Measurements from ENCODE around the gene ZFYVE28.
"Not testable (repeated sequence)": the region's sequence is repeated elsewhere in the genome, so short reads cannot be mapped to it uniquely, and the experiment has no call there.

Gene ZFYVE28

DNA sequence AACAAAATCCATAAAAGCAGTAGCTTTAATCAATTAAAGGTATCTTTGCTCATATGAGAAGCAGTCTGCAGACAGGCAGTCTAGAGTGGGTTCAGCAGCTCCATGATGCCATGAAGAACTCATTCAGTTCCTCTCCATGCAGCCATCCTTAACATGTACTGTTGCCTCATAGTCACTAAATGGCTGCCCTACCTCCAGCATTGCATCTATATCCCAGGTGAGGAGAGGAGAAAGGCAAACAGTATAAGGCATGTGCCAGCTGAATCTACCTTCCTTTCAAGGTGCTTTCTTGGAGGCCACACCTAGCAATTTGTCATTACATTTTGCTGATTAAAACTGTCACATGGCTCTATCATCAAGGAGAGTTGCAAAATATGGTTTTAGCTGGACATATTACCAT lies 13.6 kb upstream of the ZFYVE28 start:
- DNase-seq (ENCODE audit: low read depth): no peak
- H3K4me3 ChIP-seq (ENCODE audit: low read depth, low read length): no peak overlapping the region

DNA sequence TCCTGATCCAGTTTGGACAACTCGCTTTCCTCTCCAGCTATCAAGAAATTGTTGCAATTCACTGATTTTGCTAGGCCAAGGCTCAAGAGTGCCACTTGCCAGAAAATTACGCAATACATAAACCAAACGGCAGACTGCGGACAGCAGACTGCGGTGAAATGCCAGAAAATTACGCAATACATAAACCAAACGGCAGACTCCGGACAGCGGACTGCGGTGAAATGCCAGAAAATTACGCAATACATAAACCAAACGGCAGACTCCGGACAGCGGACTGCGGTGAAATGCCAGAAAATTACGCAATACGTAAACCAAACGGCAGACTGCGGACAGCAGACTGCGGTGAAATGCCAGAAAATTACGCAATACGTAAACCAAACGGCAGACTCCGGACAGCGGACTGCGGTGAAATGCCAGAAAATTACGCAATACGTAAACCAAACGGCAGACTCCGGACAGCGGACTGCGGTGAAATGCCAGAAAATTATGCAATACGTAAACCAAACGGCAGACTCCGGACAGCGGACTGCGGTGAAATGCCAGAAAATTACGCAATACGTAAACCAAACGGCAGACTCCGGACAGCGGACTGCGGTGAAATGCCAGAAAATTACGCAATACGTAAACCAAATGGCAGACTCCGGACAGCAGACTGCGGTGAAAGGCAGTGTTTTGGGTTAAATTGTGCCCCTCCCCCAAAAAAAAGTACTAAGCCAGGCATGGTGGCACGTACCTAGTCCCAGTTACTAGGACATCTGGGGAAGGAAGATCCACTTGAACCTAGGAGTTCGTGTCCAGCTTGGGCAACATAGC lies 11.7 kb upstream of the ZFYVE28 start:
- not testable (repeated sequence) for H3K4me3 ChIP-seq (ENCODE audit: low read depth, low read length); DNase-seq (ENCODE audit: low read depth)

DNA sequence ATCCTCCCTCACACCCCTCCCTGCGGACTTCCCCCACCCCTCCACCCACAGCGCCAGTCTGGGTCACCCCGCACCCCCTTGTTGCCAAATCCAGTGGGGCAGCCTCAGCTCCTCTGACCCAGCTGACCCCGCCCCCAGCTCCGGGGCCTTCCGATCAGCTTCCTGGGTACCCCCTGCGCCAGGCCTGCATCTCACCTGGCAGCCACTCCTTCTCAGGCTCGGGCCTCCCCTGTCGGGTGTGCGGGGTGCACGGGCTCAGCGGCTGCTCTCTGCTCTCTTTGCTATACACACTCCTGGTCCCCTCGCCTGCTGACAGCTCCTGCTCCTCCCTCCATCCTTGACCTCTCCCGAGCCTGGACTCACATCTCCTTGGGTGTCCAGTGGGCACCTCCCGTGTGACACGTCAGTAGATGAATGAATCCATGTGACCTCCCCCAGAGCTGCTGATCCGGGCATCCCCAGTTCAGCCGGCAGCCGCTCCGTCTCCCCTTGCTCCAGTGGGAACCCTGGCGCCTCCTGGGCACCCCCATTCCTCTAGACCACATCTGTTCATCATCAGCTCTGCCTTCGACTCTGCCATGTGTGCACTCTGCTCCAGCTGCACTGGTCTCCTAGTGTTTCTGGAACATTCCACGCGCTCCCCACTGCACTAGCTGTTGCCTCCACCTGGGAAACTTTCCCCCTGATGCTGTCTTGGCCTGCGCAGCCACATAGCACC lies 10.2 kb upstream of the ZFYVE28 start:
- no peak overlapping the region for H3K4me3 ChIP-seq (ENCODE audit: low read depth, low read length)
- DNase-seq (ENCODE audit: low read depth): no peak

DNA sequence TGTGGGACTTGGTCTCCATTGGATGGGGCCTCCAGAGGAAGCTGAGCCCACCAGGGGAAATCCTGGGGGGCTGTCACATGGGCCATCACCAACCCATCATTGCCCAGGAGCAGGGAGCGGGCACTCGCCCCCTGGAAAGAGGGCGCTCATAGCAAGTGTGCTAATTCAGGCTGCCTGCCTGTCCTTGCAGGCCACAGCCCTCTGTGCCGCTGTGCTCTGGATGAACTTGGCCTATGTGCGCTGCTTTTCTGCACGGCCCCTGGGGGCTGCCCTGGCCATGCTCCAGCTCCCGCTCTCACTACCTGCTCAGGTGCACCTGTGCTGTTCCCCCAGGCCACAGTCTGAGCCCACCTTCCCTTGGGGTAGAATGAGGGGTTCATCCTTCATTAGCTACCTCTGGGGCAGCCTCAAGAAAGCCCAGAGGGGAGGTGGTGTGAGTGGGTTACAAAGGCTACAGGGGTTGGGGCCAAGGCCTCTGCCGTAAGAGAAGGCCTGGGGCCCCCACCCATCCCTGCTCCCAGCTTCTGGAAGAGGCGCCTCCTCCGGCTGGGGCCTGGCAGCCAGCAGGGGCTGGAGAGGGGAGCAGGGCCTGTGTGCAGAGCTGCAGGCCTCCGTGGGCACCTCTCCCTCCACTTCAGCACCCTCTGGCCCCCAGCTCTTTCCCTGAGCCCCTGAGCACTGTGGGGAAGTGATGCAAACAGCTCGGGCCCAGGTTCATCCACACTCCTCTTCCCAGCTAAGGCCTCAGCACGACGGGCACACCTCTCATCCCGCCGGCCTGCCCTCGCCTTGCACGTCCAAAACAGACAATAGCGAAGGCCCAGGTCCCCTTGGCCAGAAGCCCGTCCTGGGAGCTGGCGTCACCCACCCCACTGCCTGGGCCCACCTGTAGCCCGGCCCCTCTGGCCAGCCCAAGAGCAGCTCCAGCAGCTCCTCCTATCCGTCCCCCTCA lies 9.2 kb upstream of the ZFYVE28 start:
- no peak for DNase-seq (ENCODE audit: low read depth)
- no peak overlapping the region for H3K4me3 ChIP-seq (ENCODE audit: low read depth, low read length)

DNA sequence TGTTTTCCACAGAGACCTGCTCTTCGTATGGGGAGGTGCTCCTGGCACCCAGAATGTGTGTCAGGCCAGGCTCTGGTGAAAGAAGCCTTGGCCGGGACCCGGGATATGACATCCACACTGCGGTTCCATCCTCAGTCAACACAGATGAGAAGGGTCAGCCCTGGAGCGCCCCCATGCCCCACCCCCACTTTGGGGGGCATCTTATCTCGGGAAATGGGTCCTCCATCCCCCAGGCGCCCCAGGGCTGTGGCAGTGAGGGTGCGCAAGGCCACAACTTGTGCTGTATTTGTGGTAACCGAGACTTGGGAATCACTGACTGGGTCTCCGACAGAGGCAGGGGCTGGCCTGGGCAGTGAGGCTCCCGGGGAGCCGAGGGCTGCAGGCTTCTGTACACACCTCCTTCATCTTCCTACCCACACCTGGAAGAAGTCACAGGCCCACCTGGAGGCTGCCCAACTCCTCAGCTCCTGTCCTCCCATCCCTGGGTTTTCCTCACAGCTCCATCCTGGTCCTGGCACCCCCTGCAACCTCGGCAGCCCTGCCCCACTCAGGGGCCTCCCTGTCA lies 8.3 kb upstream of the ZFYVE28 start:
- DNase-seq (ENCODE audit: low read depth): no peak
- H3K4me3 ChIP-seq (ENCODE audit: low read depth, low read length): no peak overlapping the region

DNA sequence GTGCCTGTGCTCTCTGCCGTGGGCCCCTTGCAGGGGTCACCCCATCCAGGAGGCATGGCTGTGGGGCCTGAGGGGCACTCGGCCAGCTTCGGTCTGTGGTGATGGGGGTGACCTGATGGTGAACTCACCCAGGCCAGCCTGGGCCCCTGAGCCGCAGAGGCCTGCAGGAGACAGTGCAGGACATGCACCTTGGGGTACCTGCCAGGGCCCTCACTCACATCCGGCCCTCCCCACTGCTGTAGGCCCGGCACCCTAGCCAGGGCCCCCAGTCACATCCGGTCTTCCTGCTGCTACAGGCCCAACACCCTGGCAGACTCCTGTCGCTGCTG lies 7.6 kb upstream of the ZFYVE28 start:
- no peak for DNase-seq (ENCODE audit: low read depth)
- no peak overlapping the region for H3K4me3 ChIP-seq (ENCODE audit: low read depth, low read length)

DNA sequence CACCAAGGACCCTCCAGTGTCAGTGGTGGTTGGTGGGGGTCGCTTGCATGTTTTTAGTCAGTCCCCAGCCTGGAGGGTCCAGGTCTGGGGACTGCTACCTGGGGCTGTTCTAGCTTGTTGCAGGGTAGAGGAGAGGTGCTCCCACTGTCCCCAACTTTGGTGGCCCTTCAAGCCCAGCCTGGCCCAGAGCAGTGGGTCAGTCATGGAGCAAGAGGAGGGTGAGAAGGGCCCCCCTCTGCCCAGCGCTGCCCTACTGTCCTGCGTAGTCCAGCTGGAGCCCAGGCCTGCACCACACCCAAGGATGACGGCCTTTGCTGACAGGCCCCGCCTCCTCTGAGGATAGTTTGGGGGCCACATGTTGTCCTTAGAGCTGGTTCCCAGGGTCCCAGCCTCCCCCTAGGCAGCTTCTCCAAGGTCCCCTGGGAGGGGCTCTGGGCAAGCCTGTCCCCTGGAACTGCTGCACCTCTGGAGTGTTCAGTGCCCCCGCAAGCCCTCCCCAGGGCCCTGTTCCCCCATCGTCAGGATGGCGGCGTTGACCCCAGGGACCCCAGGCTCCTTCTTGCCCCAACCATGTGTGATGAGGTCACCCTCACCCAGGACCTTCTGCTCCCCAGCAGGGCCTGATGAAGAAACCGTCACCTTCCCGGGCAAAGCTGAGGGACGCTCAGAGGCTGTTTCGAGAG lies 7.1 kb upstream of the ZFYVE28 start:
- DNase-seq (ENCODE audit: low read depth): no peak
- H3K4me3 ChIP-seq (ENCODE audit: low read depth, low read length): no peak overlapping the region

DNA sequence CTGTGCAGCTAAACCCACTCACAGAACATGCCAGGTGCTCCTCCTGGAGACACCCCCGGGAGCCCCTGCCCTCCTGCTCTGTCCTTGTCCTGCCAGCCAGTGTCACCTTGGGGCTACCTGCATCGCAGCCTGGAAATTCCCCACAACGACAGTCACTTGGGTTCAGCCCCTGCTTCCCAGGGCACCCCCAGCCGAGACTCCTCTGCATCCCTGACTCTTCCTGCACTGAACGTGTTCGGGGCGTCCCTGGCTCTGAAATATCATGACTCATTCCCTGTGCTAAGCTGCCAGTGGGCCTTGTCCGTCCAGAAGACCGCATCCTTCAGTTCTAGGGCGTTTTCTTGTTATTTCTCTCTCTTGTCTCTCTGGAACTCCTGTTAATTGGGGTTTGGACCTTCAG lies 6.1 kb upstream of the ZFYVE28 start:
- H3K4me3 ChIP-seq (ENCODE audit: low read depth, low read length): no peak overlapping the region
- DNase-seq (ENCODE audit: low read depth): no peak

DNA sequence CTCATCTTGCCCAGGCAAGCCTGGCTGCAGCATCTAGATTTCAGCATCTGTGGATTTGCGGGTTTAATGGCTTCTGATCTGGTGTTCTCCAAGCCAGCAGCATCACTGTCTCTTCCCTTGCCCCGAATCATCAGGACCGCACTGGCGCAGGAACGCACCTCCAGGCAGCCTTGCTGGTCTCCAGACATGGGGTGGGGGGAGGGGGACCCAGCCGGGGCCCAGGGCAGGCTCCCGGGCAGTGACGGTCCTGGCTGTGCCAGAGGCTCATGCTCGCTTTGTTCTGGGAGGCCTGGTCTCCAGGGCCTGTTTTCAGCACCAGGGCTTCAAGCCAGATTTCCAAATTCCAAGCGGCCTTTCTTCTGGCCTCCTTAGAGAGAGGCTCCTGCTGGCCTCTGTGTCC lies 5.2 kb upstream of the ZFYVE28 start:
- DNase-seq (ENCODE audit: low read depth): no peak
- H3K4me3 ChIP-seq (ENCODE audit: low read depth, low read length): no peak overlapping the region

DNA sequence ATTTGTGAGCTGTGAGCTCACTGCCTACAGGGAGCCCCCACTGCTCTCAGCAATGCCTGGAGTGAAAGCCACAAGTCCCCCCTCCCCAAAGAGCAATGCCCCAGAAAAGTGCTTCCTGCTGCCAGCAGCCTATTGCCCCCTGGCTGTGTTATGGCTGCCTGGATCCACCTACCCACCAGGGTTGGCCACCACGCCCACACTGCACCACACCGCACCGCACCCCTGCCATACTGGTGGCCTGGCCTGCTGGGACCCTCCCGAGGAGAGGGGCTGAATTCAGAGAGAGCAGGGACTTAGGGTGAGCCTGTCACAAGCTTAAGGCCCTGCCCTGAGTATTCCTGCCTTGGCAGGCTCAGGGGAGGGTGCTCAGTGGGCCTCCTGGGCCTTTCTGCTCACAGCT lies 4.6 kb upstream of the ZFYVE28 start:
- DNase-seq (ENCODE audit: low read depth): no peak
- H3K4me3 ChIP-seq (ENCODE audit: low read depth, low read length): no peak overlapping the region

DNA sequence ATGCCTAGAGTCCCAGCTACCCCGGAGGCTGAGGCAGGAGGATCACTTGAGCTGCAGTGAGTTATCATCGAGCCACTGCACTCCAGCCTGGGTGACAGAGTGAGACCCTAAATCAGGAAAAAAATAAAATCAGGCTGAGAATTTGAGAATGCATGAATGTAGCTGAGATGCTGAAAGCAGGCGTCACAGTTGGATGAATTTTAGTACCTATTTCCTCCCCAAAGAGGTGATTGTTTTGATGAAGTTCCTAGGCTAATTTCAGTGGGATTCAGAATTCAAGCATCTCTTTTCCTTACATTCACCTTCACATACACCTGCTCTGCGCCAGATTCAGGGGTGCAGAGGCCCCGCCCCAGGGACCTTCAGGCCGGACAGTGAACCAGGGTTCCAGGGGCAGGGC lies 3.5 kb upstream of the ZFYVE28 start:
- no peak overlapping the region for H3K4me3 ChIP-seq (ENCODE audit: low read depth, low read length)
- DNase-seq (ENCODE audit: low read depth): no peak

DNA sequence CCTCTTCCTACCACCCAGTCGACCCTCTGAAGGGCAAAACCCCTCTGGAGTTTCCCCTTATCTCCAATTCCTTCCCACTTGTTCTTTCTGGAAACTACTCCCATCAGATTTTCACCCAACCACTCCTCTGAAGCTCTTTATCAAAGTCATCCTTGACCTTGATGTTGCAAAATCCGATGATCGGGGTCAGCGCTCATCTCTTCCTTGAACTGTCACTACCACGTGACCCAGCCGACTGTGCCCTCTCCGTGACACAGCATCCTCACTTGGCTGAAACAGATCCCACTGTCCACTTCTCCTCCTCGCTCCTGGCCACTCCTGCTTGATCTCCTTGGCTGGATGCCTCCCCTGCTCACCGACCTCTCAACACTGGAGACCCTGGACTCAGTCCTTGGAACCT lies 1.4 kb upstream of the ZFYVE28 start:
- DNase-seq (ENCODE audit: low read depth): no peak

DNA sequence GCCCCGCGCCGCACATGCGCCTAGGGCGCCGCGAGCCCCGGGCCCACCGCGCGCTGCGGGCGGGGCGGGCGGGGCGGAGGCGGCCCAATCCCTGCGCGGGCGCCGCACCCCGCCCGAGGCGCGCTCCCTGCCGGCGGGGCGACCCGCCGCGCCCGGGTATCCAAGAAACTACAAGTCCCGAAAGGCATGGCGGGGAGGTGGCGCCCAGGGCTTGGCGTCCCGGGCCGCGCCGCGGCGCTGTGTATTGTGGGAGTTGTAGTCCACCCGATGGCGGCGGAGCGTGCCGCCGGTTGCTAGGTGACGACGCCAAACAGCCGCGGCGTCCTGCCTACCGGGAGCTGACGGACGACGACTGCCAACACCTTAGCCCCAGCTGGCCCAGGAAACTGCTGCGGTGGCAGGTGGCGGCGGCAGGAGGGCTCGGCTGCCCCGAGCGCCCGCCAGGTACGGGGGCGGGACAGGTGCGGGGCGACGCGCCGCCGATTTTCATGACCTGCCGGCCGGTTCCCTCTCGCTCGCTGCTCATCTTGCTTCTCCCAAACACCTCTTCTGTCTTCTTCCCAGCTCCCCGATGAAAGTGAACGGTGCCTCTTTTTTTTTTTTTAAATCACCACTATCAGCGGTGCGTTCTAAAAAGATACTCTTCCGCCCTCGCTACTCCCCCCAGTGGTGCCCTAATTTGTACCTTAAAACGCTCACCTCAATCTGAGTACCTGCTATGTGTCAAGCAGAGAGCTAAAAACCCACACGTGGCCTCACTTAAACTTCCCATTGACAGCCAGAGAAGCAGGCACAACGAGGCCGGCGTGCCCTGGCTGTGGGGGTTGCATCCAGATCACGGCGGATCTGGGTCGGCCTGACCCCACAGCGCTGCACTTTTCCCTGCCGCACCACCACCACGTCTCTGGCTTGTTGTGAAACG lies 466 bp upstream of the ZFYVE28 start, which contains the start of gene CFAP99:
CFAP99 (plus strand) TSS at position 306 of the 922 bp plus-strand sequence.
- peak; percentile 62 for DNase-seq (ENCODE audit: low read depth)
- H3K4me3 ChIP-seq (ENCODE audit: low read depth, low read length): peak within 1 kb of the TSS; percentile 60

More for the DNA sequence above, 1.4 kb upstream of the ZFYVE28 start:
- H3K4me3 ChIP-seq (ENCODE audit: low read depth, low read length): no peak overlapping the region

DNA sequence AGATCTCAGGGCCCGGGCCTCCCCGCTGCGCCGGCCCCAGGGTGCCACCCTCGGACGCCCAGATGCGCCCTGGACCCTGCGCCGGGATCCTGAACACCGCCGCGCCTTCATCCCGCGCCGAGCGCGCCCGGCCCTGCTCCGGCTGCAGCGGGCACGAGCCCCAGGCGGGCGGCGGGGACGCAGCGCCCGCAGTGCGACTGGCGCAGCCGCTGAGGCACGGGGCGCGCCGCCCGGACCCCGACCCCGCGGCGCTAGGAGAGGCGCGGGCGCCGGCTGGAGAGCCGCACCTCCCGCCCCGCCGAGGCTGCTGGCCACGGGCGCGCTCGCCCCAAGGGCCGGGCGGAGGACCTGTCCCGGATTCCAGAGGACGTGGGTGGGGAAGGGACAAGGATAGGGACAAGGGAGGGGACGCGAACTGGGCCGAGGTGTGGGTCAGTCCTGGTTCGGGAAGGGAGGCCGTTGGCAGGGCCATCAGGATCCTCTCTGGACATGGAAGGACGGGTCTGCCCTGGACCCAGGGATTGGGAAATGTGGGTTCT lies 1.1 kb downstream of the ZFYVE28 start:
- H3K4me3 ChIP-seq (ENCODE audit: low read depth, low read length): peak overlapping the region; percentile 60
- DNase-seq (ENCODE audit: low read depth): no peak

DNA sequence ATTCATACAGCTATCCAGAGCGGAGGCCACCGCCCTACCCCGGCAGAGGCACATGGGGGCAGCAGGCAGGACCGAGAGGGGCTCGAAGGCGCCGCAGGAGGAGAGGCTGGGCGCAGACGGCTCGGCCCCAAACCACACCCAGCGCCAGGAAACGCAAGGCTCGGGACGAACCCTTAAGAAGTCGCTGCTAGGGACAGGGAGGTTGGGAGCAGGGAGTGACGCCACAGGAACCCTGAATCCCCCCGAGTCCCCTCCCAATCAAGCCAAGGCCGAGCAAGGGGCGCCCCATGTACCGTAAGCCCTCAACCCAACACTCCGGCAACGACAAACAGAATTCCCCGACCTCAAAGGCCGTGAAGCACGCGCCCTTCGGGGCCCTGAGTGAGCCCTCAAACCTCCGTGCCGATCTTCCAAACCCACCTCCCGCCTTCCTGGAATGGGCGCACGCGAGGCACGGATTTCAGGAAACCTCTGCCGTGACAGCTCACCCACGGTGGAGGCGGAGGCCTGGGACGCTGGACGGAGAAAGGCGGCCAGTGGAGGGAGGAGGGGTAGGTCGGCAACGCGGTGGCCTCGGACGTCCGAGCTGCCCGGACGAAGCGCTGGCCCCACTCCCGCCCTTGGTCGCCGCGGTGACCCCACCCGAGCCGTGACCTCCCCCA lies 1.8 kb downstream of the ZFYVE28 start:
- DNase-seq (ENCODE audit: low read depth): no peak
- H3K4me3 ChIP-seq (ENCODE audit: low read depth, low read length): peak overlapping the region; percentile 38

DNA sequence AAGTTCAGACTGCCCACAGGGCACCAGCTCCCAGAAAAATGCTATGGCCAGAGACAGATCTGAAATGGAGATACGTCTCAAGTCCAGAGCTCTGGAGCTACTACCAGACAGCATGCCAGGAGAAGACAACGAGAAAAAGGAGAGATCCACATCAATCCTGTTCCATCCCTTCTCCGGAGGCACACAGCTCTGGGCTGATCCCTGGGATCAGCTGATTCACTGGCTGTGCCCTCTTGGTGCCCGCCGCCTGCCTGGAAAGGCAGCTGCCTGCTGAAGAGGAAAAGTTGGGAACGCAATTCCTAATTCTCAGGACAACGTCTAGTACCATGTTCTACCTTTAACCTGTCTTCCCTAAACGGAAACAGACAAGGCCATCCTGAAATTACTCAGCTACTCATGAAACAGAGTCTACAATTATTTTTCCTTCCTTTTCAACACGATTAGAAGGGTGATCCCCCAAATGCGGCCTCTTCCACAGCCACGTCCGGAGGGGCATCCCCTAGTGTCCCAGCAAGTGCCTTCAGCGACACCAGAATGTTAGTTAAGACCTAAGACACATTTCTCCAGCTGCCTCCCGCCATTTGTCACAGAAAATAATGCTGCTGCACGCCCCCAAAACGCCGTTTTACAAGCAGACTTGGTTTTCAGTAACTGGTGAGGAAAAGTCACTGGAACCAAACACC lies 2.4 kb downstream of the ZFYVE28 start:
- no peak overlapping the region for H3K4me3 ChIP-seq (ENCODE audit: low read depth, low read length)
- DNase-seq (ENCODE audit: low read depth): no peak

DNA sequence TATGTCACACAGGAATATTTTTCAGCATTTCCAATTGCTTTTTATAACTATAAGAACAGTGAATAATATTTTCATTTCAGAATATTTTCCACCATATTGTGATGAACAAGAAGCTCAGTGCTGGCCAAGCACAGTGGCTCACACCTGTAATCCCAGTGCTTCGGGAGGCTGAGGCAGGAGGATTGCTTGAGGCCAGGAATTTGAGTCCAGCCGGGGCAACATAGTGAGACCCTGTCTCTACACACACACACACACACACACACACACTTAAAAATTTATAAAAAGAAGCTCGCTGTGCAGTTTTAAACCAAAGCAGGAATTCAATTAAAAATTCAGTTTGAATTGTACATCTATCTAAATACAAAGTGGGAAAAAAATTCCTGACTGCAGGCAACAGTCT lies 3.2 kb downstream of the ZFYVE28 start:
- no peak for DNase-seq (ENCODE audit: low read depth)
- H3K4me3 ChIP-seq (ENCODE audit: low read depth, low read length): no peak overlapping the region

All from skeletal muscle cell (primary cell).